Parathyroid adenoma (tissue), 2 donors: ENCODE results near the gene TIMM10.

Experiments used
- H2AFZ ChIP-seq: fragments of 300-600 bp; sonication (generic); one replicate; pipeline ENCODE4 v1.7.0; 2017; ENCODE audit warnings: antibody characterized with exemption, mild to moderate bottlenecking
- H3K27ac ChIP-seq: fragments of 300-600 bp; sonication (generic); one replicate; pipeline ENCODE4 v1.7.0; 2017
- H3K27me3 ChIP-seq: fragments of 300-600 bp; sonication (generic); one replicate; pipeline ENCODE4 v1.7.0; 2017; ENCODE audit warnings: low read length; ENCODE audit not compliant: control insufficient read depth, insufficient read depth
- H3K36me3 ChIP-seq: fragments of 300-600 bp; sonication (generic); one replicate; pipeline ENCODE4 v1.7.0; 2017; ENCODE audit warnings: low read length; ENCODE audit not compliant: control insufficient read depth, insufficient read depth
- H3K4me1 ChIP-seq: fragments of 300-600 bp; sonication (generic); one replicate; pipeline ENCODE4 v1.7.0; 2017; ENCODE audit warnings: control low read depth
- H3K4me2 ChIP-seq: fragments of 300-600 bp; sonication (generic); one replicate; pipeline ENCODE4 v1.7.0; 2017; ENCODE audit warnings: low read length
- H3K4me3 ChIP-seq: fragments of 300-600 bp; sonication (generic); one replicate; pipeline ENCODE4 v1.7.0; 2017; ENCODE audit warnings: low read depth, low read length
- H3K79me2 ChIP-seq: fragments of 300-600 bp; sonication (generic); one replicate; pipeline ENCODE4 v1.7.0; 2017; ENCODE audit warnings: control low read depth
- H3K9ac ChIP-seq: fragments of 300-600 bp; sonication (generic); one replicate; pipeline ENCODE4 v1.7.0; 2017; ENCODE audit warnings: mild to moderate bottlenecking
- H3K9me3 ChIP-seq: fragments of 300-600 bp; sonication (generic); one replicate; pipeline ENCODE4 v1.7.0; 2017; ENCODE audit warnings: low read length; ENCODE audit not compliant: control insufficient read depth
- CTCF ChIP-seq: fragments of 300-600 bp; sonication (generic); IDR thresholded peaks from one replicate; pipeline ENCODE4 v1.7.0; 2017; ENCODE audit warnings: antibody characterized with exemption, mild to moderate bottlenecking
- donor health status: primary hyperparathyroidism.

The TIMM10 gene

GRCh38 chr11:57487920-57488659 is 42.5 kb downstream of the TIMM10 start:
- Histone ChIP-seq H3K9ac (no peak overlapping the region), H3K27ac (no peak overlapping the region), H3K4me1 (no peaks in the 10 kb centered on the region), H3K4me2 (no peak overlapping the region), H3K79me2 (no peaks in the 10 kb centered on the region), H3K9me3 (no peaks in the 10 kb centered on the region), H3K36me3 (no peaks in the 10 kb centered on the region), H2AFZ (no peak overlapping the region), H3K4me3 (no peak overlapping the region), H3K27me3 (no peaks in the 10 kb centered on the region)
- TF ChIP-seq CTCF, result no peak

DNA sequence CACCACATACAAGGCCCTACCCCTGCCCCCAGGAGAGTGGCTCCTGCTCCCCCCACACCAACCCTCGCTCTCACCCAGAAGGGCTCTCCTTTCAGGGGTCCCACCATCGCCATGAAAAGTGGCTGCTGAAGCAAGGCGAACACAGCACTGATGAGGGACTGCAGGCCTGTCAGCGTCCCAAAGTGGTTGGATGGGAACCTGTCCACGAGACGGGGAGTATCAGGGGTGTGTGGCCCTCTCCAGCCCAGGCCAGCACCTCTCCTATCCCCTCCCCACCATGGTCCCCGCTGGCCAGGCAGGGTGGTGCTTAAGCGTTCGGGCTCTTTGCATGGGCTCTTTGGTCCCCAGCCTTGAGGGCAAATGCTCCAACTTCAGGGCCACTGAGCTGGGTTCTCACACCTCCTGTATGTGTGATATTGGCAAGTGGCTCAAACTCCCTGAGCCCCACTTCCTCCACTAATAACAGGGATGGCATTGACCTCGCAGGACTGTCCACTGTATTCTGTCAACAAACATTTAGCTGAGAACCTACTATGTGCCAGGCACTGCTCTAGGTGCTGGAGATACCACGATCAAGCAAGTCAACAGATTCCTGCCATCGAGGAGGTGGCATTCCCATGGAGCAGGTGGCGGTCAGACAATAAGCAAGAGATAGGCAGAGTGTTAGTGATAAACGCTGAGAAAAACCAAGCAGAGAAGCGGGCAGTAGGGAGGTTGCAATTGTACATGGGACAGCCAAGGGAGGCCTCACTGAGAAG is 43.4 kb downstream of the TIMM10 start:
- no peak for TF ChIP-seq CTCF
- H3K4me3 ChIP-seq, result no peak overlapping the region
- no peaks in the 10 kb centered on the region for H3K4me1 ChIP-seq
- H3K4me2 ChIP-seq, result no peak overlapping the region
- no peaks in the 10 kb centered on the region for H3K9me3 ChIP-seq
- H3K36me3 ChIP-seq, result no peaks in the 10 kb centered on the region
- H3K9ac ChIP-seq, result no peak overlapping the region
- no peak overlapping the region for H3K27ac ChIP-seq
- H2AFZ ChIP-seq, result no peak overlapping the region
- no peaks in the 10 kb centered on the region for H3K79me2 ChIP-seq
- no peaks in the 10 kb centered on the region for H3K27me3 ChIP-seq

DNA sequence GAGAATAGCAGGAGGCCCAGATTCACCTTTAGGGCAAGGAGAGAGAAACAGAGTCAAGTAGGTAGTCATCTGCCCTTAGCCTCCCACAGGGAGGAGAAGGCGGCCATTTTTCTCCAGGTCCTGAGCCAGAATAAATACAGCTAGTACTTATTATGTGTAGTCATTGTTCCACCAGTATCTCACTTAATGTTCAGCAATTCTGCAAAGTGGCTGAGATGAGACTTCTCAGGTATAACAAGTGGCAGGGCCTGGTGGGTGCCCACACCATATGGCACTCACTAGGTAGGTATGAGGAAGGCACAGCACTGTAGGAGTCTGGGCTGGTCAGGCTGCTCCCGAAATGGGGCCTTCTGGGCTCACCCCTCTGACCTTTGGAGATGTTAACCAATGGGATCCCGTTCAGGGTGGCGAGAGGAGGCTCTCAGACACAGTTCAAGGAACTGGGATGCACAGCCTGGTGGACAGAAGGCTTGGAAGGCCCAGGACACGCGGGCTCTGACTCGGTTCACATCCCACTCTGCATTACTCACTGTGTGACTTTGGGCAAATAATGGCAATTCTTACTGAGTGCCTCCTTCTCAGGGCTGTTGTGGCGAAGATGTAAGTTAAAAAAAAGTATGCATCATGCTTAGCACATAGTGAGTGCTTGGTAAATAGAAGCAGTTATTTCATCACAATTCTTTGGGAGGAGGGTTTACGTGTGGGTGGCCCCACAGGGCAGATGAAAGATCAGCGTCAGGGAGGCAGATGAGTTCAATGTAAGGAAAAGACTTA is 45.1 kb downstream of the TIMM10 start:
- H3K79me2 ChIP-seq, result no peaks in the 10 kb centered on the region
- H3K4me1 ChIP-seq, result no peaks in the 10 kb centered on the region
- no peaks in the 10 kb centered on the region for H3K9me3 ChIP-seq
- H3K36me3 ChIP-seq, result no peaks in the 10 kb centered on the region
- no peak overlapping the region for H3K9ac ChIP-seq
- no peak for TF ChIP-seq CTCF
- H2AFZ ChIP-seq, result no peak overlapping the region
- H3K4me2 ChIP-seq, result no peak overlapping the region
- H3K27me3 ChIP-seq, result no peaks in the 10 kb centered on the region
- H3K27ac ChIP-seq, result no peak overlapping the region
- no peak overlapping the region for H3K4me3 ChIP-seq

GRCh38 chr11:57484141-57484710 is 46.3 kb downstream of the TIMM10 start:
- TF ChIP-seq CTCF, result no peak
- no peak overlapping the region for H3K4me3 ChIP-seq

More at GRCh38 chr11:57484141-57484710, 46.3 kb downstream of the TIMM10 start:
- no peaks in the 10 kb centered on the region for H3K79me2 ChIP-seq
- no peaks in the 10 kb centered on the region for H3K4me1 ChIP-seq
- H3K9me3 ChIP-seq, result no peaks in the 10 kb centered on the region
- no peaks in the 10 kb centered on the region for H3K36me3 ChIP-seq
- no peak overlapping the region for H3K4me2 ChIP-seq
- H3K9ac ChIP-seq, result no peak overlapping the region
- H2AFZ ChIP-seq, result no peak overlapping the region
- H3K27ac ChIP-seq, result no peak overlapping the region
- H3K27me3 ChIP-seq, result no peaks in the 10 kb centered on the region
